OCI-LY1 (cell line): ENCODE data around the gene MYBPC1.

ENCODE experiments used
- H2AFZ ChIP-seq: fragments of 200-600 bp; sonication (generic), shearing (Covaris generic); 2 replicates; pipeline ENCODE4 v1.6.0; 2014; ENCODE audit warnings: antibody characterized with exemption, mild to moderate bottlenecking, low read length
- H3F3A ChIP-seq: fragments of 200-600 bp; sonication (generic), shearing (Covaris generic); 2 replicates; pipeline ENCODE4 v1.6.0; 2014; ENCODE audit warnings: mild to moderate bottlenecking, antibody characterized with exemption, low read length, moderate library complexity; ENCODE audit not compliant: insufficient read depth
- H3K27ac ChIP-seq: fragments of 200-600 bp; sonication (generic); 2 replicates; pipeline ENCODE4 v1.5.1; 2014; ENCODE audit warnings: low read length, mixed run types, mild to moderate bottlenecking, low read depth; ENCODE audit not compliant: poor library complexity, severe bottlenecking
- H3K27me3 ChIP-seq: fragments of 200-600 bp; sonication (generic); 2 replicates; pipeline ENCODE4 v1.6.0; 2014; ENCODE audit warnings: antibody characterized with exemption, mild to moderate bottlenecking, low read length, moderate library complexity; ENCODE audit not compliant: insufficient read depth
- H3K36me3 ChIP-seq: fragments of 200-600 bp; sonication (generic); 2 replicates; pipeline ENCODE4 v1.6.1; 2014; ENCODE audit warnings: mild to moderate bottlenecking, antibody characterized with exemption, low read length, moderate library complexity, mixed read lengths; ENCODE audit not compliant: insufficient read depth
- H3K4me1 ChIP-seq: fragments of 200-600 bp; sonication (generic); 2 replicates; pipeline ENCODE4 v1.5.1; 2014; ENCODE audit warnings: mild to moderate bottlenecking, low read length, moderate library complexity; ENCODE audit not compliant: insufficient read depth, severe bottlenecking
- H3K4me2 ChIP-seq: fragments of 200-600 bp; sonication (generic), shearing (Covaris generic); 2 replicates; pipeline ENCODE4 v1.6.1; 2014; ENCODE audit warnings: low read length
- H3K4me3 ChIP-seq: fragments of 200-600 bp; sonication (generic); 2 replicates; pipeline ENCODE4 v1.5.1; 2014; ENCODE audit warnings: low read length, low read depth, mild to moderate bottlenecking, mixed read lengths; ENCODE audit not compliant: poor library complexity, severe bottlenecking
- H3K79me2 ChIP-seq: fragments of 200-600 bp; shearing (Covaris generic); 2 replicates; pipeline ENCODE4 v1.6.1; 2016; ENCODE audit warnings: mixed run types, low read length, mixed read lengths; ENCODE audit not compliant: insufficient read depth
- H3K9ac ChIP-seq: fragments of 200-600 bp; sonication (generic), shearing (Covaris generic); 2 replicates; pipeline ENCODE4 v1.6.1; 2014; ENCODE audit warnings: mild to moderate bottlenecking, low read length, mixed read lengths
- H3K9me2 ChIP-seq: fragments of 200-600 bp; sonication (generic), shearing (Covaris generic); 2 replicates; pipeline ENCODE4 v1.6.1; 2014; ENCODE audit warnings: low read depth, mild to moderate bottlenecking, low read length, mixed read lengths
- H3K9me3 ChIP-seq: fragments of 200-600 bp; shearing (Covaris generic); 2 replicates; pipeline ENCODE4 v1.6.1; 2014; ENCODE audit warnings: low read length, mixed read lengths
- H4K20me1 ChIP-seq: fragments of 200-600 bp; sonication (generic), shearing (Covaris generic); 2 replicates; pipeline ENCODE4 v1.6.0; 2016; ENCODE audit warnings: mild to moderate bottlenecking, low read length; ENCODE audit not compliant: insufficient read depth
- EZH2 ChIP-seq: fragments of 200-600 bp; sonication (generic), shearing (Covaris generic); IDR thresholded peaks from 2 replicates; pipeline ENCODE4 v1.8.0; 2017; ENCODE audit warnings: borderline replicate concordance, mixed run types, mild to moderate bottlenecking, antibody characterized with exemption, low read length, moderate library complexity, mixed read lengths
- TF ChIP-seq, protein P1 (sequence below): fragments of 200-600 bp; sonication (generic), shearing (Covaris generic); IDR thresholded peaks from 2 replicates; pipeline ENCODE4 v1.5.1; 2017; ENCODE audit warnings: mild to moderate bottlenecking, antibody characterized with exemption, low read length, moderate library complexity, mixed read lengths

Gene MYBPC1

DNA sequence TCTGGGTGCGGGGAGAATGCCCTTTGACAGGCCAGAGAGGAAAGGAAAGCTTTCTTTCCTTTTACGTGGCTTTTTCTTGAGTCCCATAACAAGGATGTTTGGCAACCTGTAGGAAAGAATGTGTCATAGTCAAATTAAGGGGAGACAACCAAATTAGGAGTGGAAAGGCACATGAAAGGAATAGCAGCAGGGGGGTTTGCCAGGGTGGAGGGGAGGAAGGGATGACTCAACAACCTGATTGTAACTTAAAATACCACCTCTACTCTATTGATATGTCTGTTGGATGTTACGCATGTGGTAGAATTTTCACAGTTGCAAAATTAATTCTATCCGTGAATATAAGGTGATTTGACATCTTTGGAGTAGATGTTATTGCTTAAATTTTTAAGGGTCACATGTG, 28.5 kb upstream of the MYBPC1 start:
- H3F3A ChIP-seq = no peaks in the 10 kb centered on the region
- no peak overlapping the region for H2AFZ ChIP-seq
- H3K79me2 ChIP-seq = no peaks in the 10 kb centered on the region
- H3K36me3 ChIP-seq = no peaks in the 10 kb centered on the region
- peaks cover 18% of the 10 kb centered on the region for H3K4me1 ChIP-seq
- TF ChIP-seq, protein P1, sequence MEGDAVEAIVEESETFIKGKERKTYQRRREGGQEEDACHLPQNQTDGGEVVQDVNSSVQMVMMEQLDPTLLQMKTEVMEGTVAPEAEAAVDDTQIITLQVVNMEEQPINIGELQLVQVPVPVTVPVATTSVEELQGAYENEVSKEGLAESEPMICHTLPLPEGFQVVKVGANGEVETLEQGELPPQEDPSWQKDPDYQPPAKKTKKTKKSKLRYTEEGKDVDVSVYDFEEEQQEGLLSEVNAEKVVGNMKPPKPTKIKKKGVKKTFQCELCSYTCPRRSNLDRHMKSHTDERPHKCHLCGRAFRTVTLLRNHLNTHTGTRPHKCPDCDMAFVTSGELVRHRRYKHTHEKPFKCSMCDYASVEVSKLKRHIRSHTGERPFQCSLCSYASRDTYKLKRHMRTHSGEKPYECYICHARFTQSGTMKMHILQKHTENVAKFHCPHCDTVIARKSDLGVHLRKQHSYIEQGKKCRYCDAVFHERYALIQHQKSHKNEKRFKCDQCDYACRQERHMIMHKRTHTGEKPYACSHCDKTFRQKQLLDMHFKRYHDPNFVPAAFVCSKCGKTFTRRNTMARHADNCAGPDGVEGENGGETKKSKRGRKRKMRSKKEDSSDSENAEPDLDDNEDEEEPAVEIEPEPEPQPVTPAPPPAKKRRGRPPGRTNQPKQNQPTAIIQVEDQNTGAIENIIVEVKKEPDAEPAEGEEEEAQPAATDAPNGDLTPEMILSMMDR = no peak
- no peak for TF ChIP-seq EZH2
- no peaks in the 10 kb centered on the region for H4K20me1 ChIP-seq
- no peak overlapping the region for H3K4me2 ChIP-seq
- no peaks in the 10 kb centered on the region for H3K27me3 ChIP-seq
- H3K27ac ChIP-seq = no peak overlapping the region
- no peaks in the 10 kb centered on the region for H3K9me3 ChIP-seq
- H3K4me3 ChIP-seq = no peak overlapping the region
- H3K9me2 ChIP-seq = no peaks in the 10 kb centered on the region; the same call in 1 of the 2 replicates
- H3K9ac ChIP-seq = no peak overlapping the region

GRCh38 chr12:101567918-101568317, 26.9 kb upstream of the MYBPC1 start:
- Histone ChIP-seq H3F3A (no peaks in the 10 kb centered on the region), H3K9ac (no peak overlapping the region), H3K27me3 (no peaks in the 10 kb centered on the region), H4K20me1 (no peaks in the 10 kb centered on the region), H3K36me3 (no peaks in the 10 kb centered on the region), H3K79me2 (no peaks in the 10 kb centered on the region), H3K4me2 (no peak overlapping the region), H3K9me3 (no peaks in the 10 kb centered on the region), H3K4me3 (no peak overlapping the region), H3K9me2 (no peaks in the 10 kb centered on the region; the same call in 1 of the 2 replicates), H2AFZ (no peak overlapping the region), H3K27ac (no peak overlapping the region), H3K4me1 (peaks cover 18% of the 10 kb centered on the region)
- no peak for TF ChIP-seq EZH2
- TF ChIP-seq, protein P1 = no peak

DNA sequence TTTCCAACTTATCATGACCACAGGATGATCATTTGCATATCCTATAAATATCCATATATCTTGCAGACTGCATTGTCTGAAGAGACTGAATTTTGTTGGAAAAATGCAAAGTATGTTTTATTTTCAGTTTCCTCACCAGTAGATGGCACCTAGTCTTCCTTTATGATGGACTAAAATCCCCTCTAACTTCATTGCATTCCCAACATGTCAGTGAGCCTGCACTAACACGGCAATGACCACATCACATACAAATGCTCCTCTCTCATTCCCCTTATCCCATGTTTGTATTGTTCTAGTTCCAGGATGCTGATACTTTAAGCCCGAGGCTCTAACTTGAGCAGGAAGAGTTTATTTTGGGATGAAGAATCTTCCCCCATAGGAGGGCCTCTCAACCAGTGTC, 24.7 kb upstream of the MYBPC1 start:
- H3F3A ChIP-seq = no peaks in the 10 kb centered on the region
- H3K4me2 ChIP-seq = no peak overlapping the region
- H3K9me3 ChIP-seq = no peaks in the 10 kb centered on the region
- H3K27ac ChIP-seq = no peak overlapping the region
- H3K27me3 ChIP-seq = no peaks in the 10 kb centered on the region
- H3K9me2 ChIP-seq = no peaks in the 10 kb centered on the region; the same call in 1 of the 2 replicates
- peaks cover 18% of the 10 kb centered on the region for H3K4me1 ChIP-seq
- H4K20me1 ChIP-seq = no peaks in the 10 kb centered on the region
- H3K79me2 ChIP-seq = no peaks in the 10 kb centered on the region
- no peak for TF ChIP-seq EZH2
- TF ChIP-seq, protein P1 = peak; percentile 40; the same call in 1 of the 2 replicates
- H3K9ac ChIP-seq = no peak overlapping the region
- H2AFZ ChIP-seq = no peak overlapping the region
- no peaks in the 10 kb centered on the region for H3K36me3 ChIP-seq
- H3K4me3 ChIP-seq = no peak overlapping the region
